GM19468 (cell line): ENCODE data around the gene ZDHHC11B.
"Not testable (repeated sequence)": the region's sequence is repeated elsewhere in the genome, so short reads cannot be mapped to it uniquely, and the experiment has no call there.

Experiments
- ATAC-seq: cut with Tn5 transposase; IDR thresholded peaks from one replicate; pipeline ENCODE4 v1.9.1; 2021; ENCODE audit warnings: mild to moderate bottlenecking, moderate library complexity, moderate number of reproducible peaks; ENCODE audit not compliant: unreplicated experiment; ENCODE audit errors: extremely low read depth

The ZDHHC11B gene

DNA sequence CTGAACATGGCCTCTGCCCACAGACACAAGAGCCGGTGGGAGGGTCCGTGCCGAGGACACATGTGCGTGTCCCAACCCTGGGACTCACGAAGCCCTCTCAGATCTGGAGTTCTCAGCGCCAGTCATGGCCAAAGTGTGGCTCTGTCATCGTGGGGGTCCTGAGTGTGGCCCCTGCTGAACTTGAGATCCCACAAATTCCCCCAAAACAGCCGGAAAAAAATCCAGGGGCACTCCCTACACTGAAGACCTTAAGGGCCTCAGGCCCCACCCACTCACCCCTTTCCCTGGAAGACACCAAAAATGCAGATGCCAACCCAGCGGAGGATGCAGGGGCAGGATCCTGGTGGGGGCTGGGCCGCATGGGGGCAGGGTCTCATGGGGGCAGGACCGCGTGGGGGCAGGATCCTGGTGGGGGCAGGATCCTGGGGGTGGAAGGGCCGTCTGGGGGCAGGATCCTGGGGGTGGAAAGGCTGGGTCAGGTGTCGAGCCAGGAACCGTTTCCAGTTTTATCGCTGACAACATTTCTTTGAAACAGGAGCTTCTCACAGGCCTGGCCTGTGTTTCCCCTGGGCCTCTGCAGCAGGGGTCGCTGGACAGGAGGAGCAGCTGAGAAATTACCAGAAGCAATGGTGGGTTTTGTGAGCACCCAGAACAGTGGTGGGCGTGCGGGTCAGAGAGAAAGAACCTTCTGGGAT is 13.3 kb downstream of the ZDHHC11B start:
- ATAC-seq: not testable (repeated sequence)

DNA sequence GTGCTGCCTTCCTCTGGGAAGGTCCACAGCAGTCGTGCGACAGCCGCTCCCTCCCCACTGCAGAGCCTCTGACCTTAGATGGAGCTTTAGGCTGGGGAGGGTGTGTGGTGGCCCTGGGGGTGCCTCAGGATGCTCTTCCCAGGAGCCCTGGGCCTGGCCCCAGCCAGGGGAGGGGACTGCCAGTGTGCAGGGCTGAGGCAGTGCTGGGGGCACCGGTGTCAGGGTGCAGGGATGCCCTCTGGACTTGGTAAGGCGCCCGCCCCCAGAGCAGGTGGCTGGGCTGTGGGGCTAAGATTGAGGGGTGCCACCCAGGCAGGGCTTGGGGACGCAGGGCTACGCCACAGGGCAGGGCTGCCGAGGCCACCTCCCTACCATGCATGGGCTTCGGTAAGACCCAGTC is 13.9 kb downstream of the ZDHHC11B start:
- not testable (repeated sequence) for ATAC-seq

DNA sequence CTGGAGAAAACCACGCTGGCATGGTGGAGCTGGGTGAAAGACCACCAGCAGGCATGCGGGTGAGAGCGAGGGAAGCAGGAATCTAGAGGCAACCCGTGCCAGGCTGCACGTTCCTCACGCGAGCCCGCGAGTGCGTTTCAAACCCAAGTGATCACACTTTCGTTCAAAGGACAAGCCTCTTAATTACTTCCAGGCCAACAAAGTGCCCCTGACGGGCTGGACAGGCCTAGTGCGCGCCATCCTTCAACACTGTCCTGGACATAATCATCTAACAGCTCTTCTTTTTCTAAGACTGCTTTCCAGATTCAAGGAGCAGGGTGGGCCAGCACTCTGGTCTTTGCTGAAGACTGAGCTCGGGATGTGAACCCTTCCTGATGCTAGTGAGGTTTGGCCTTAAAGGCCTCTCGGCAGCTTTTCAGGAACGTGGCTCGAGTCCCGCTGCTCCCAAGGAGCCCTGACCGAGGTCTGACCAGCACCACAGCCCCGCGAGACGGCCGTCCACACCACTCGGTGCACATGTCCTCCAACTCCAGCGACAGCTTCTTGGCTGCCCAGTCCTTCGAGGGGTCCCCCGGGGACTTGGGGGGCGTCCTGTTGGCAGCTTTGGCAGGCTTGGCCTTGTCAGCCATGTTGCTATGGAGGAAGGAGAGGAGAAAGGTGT is 14.9 kb downstream of the ZDHHC11B start:
- ATAC-seq: not testable (repeated sequence)

DNA sequence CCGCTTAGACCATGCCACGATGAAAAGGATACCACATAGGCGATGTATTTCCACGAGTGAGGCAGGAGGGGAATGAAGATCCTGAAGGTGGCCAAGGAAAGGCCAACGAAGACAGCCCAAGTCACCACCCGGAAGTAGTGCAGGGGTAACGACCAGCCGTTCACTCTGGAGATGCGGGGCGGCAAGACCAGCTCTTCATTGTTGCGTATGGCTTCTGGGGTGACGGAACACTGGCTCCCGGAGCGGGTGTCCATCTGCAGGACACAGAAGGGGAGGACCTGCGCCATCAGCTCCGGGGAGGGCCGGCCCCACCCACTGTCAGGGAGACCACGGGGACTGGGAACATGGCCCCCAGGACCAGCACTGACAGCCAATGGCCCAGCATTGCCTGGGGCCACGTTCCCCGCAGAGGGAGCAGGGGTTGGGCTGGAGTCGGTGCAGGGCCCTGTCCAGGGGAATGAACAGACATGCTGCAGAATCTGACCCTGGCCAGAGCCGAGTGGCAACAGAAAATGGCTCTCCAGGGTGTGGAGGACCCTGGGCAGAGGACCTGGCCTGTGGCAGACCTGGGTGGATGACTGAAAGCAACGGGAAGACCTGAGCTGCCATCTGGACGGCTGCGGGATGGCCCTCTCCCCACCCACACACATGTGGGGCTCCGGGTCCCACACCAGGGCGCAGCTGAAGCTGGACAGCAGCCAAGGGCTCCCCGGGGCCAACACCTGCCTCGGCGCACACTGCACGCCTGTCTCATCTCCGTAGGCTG is 17.7 kb downstream of the ZDHHC11B start:
- ATAC-seq: no peak

DNA sequence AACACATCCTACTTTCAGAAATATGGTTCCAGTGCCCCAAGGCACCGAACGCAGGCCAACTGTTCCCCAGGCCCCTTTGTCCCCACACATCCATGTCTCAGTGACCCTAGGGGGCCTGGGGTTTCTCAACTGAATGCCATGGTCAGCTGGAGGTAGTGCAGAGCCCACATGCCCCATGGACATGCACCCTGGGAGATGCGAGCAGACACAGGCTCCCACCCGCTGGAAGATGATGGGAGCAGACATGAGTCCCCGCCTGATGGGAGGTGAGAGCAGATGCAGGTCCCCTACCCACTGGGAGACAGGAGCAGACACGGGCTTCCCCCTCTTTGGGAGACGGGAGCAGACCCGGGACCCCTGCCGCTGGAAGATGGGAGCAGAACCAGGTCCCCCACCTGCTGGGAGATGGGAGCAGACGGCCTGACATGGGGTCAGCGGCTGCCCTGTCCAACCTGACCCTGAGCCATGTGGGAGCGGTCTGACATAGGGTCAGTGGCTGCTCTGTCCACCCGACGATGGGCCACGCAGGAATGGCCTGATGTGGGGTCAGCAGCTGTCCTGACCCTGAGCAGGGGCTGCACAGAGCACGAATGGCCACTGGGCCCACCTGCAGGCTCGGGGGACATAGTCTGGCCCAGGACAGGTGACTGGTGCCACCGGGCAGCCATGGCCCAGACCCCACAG is 18.4 kb downstream of the ZDHHC11B start:
- ATAC-seq: no peak

DNA sequence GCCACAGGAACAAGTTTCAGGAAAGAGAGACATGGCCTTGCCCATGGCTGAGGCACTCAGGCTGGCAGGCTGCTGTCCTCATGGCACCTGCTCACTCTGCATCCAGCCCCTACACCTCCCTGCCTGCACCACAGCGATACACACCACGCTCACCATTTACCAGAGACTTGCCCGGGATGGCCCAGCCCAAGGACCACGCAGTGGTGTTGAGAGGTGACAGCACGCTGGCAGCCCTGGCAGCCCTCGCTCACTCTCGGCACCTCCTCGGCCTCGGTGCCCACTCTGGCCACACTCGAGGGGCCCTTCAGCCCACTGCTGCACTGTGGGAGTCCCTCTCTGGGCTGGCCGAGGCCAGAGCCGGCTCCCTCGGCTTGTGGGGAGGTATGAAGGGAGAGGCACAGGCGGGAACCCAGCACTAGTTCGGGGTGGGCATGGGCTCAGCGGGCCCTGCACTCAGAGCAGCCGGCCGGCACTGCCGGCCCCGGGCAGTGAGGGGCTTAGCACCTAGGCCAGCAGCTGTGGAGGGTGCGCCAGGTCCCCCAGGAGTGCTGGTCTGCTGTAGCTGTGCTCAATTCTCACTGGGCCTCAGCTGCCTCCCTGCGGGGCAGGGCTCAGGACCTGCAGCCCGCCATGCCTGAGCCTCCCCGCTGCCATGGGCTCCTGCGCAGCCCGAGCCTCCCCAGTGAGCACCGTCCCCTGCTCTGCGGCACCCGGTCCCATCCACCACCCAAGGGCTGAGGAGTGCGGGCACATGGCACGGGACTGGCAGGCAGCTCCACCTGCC is 20.3 kb downstream of the ZDHHC11B start:
- ATAC-seq: no peak

DNA sequence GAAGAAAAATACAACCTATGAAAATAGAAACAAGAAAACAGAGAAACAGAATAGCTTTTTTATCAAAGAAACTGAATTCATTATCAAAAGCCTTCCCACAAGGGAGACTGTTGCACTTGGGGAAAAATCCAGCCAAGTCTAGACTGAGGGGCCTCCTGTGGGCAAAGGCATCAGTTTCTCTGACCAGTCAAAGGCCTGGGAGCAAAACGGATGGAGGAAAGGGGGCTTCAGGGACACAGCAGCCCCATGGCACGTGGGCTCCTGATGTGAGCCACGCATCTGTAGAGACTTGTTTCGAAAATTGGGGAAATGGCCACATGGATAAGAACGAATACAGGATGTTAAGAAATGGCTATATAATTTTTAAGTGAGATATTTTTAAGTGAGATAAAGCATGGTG is 21.1 kb downstream of the ZDHHC11B start:
- ATAC-seq: no peak

DNA sequence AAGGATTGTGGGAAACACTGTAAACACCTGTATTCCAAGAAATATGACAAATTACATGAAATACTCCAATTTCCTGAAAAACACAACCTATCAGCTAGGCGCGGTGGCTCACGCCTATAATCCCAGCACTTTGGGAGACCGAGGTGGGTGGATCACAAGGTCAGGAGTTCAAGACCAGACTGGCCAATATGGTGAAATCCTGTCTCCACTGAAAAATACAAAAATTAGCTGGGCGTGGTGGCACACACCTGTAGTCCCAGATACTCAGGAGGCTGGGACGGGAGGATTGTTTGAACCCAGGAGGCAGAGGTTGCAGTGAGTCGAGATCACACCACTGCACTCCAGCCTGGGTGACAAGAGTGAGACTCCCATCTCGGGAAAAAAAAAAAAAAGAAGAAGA is 21.5 kb downstream of the ZDHHC11B start:
- not testable (repeated sequence) for ATAC-seq

DNA sequence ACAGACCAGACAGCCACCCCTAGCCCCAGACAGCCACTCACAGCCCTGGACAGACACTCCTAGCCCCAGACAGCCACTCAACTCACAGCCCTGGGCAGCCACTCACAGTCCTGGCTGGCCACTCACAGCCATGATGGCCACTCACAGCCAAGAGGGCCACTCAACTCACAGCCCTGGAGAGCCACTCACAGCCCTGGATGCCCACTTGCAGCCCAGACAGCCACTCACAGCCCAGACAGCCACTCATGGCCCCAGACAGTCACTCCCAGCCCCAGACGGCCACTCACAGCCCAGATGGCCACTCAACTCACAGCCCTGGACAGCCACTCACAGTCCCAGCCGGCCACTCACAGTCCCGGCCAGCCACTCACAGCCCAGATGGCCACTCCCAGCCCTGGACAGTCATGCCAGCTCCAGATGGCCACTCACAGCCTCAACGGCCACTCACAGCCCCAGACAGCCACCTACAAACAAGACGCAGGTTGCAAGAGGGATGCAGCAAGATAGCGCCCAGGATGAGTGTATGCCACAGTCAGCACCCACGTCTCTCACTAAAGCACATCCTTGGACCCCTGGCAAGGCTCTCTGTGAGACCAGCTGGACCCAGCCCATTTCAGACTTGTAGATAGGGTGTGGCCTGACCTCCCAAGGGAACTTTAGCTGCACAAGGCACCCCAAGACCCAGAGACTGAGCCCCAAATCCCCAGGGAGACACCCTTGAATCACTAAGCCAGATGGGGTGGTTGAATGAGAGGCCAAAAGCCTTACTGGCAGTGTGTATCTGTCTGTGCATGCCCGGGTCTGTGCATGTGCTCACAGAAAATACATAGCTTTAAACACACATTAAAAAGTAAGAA is 22.4 kb downstream of the ZDHHC11B start:
- no peak for ATAC-seq

DNA sequence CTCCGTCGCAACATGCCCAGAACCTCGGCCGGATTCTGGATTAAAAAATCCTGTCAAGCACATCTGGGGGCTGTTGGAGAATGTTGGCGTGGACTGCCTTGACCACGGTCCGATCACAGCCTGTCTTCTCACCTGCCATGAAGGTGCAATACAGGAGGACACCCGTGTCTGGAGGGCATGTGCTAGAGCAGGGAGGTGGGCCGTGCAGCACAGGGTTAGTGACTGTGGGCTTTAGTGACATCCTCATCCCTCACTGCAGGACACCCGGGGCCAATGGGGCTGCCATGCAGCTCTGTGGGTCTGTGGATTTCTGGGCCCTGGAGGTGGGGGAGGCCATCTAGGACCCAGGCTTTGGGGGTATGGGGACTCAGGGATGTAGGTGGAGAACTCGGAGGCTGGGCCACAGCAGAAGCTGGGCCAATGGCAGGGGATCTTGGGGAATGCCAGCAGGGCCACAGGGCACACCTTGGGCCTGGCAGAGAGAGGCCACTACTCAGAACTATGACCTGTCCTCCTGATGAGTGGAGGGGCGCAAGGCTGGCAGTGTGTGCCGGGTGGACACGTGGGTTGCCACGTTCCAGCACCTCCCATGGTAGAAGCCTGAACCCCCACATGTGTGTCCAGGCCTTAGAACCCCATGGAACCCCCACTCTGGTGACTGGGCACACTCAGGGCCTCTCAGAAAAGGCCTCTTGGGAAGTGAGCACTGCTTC is 23.3 kb downstream of the ZDHHC11B start:
- ATAC-seq: no peak

DNA sequence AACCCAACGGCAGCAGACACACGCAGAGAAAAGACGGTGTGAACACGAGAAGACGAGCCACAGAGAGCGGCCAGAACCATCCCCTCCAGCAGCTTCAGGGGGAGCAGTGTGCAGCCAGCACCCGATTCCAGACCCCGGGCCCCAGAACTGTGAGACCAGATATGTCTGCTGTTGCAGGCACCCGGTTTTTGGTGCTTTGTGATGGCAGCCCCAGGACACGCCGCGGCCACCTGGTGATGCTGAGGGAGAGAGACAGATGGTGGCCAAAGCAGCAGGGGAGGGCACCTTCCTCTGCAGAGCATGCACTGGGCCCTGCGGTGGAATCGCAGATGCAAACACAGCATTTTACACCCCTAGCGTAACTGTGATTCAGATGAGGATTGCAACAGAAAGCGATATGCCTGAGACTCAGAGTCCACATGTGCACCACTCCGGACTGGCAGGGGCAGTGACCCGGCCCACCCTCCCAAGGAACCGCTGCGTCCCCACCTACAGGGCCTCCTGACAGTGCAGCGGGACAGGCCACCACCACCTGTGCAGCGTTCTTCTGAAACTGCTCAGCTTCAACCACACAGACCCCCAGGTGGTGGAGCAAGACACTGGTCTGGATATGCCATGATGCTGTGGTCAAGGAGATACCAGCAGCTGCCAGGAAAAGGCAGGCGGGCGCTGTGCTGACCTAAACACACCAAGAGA is 24.0 kb downstream of the ZDHHC11B start:
- ATAC-seq: no peak

DNA sequence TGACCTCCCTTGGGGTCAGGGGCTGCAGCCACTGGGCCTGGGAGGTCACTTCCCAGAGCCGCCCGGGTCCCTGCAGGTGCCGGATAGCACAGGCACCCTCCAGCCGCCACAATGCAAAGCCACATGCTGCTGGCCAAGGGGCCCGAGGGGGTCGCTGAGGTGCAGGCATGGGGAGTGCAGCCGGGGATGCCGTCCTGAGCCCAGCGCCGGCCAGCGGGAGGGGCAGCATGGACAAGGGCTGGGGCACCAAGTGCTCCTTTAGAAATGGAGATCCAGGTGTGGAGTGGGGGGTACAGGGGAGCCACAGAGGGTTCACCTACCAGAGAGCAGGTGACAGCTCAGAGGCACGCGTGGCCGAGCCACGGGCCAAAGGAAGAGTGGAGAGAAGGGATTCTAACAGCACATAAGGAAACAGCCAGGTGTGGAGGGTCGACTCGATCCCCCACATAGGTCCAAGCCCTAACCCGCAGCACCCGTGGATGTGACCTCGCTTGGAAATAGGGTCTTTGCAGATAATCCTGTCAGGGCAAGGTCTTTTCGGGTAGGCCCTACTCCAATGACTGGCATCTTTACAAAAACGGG is 24.7 kb downstream of the ZDHHC11B start:
- ATAC-seq: no peak

DNA sequence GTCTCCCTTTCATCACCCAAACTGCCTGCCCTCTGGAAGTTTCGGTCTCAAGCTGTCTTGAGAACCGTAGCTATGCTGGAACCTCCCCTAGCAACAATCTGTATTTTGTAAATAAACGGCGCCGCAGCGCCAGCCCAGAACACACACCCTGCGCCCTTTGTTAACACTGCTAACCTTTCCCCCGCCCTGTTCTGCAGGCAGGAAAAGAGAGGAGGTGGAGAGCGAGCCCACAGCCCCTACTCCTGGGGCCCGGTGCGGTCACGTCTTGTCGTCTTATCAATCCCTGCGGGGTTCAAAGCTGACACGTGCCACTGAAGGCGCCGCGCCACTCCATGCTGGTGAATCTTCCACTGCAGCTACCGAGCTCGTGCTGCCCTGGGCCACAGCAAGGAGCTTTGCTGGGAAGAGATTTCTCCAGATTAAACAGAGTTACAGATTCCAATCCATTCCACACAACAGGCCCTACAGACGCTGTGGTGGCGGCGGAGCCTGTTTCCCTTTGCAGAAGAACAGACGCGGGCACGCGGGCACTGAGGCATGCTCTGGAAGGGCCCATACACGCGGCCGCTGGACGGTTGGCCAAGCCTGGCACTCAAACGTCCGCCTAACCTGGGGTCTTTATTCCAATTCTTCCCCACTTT is 25.3 kb downstream of the ZDHHC11B start:
- no peak for ATAC-seq

DNA sequence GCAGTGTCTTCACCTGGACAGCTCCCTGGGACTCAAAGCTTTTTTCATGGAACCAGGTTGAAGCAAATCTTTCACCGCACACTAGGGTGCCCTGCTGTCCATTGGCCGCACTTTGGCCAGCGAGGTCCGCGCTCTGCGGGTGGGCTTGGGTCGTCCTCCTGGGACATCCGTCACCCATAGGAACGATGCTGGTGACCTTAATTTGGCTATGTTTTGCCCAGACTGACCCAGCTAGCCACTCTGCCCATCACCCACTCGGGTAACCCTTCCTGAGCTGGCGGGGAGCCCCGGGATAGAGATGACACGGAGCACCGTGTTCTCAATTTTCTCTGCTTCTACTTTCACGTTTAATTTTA is 25.9 kb downstream of the ZDHHC11B start:
- ATAC-seq: no peak

DNA sequence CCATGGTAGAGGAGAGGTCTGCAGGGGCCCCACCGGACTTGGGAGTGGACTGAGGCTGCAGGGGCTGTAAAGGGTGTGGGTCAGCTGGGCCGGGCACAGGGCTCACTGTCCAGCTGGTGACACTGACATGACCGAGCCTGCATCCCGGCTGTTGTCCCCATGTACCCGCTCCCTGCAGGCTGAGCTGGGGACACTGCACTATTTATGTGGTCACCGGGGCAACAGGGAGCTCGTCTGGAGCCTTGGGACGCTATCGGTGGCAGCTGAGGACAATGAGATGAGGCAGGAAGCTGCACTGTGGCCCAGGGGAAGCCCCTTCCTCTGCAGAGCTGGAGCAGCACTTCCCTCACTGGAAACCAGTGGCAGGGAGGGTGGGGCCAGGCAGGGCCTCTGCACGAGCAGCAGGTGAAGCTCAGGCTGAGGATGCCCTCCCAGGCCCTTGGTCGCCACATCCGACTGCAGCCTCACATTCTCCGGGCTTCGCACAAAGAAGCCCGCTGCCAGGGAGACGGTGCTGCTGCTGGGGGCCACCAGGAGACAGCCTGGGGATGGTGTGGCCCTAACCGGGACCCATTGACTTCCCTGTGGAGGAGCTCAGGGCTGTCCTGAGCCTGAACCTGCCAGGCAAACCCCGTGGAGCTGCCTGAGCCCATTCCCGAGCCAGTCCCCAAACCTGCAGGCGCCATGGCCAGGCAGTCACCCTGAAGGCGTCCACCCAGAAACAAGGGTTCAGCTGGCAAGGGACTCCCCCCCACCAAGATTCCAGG is 26.4 kb downstream of the ZDHHC11B start:
- no peak for ATAC-seq

DNA sequence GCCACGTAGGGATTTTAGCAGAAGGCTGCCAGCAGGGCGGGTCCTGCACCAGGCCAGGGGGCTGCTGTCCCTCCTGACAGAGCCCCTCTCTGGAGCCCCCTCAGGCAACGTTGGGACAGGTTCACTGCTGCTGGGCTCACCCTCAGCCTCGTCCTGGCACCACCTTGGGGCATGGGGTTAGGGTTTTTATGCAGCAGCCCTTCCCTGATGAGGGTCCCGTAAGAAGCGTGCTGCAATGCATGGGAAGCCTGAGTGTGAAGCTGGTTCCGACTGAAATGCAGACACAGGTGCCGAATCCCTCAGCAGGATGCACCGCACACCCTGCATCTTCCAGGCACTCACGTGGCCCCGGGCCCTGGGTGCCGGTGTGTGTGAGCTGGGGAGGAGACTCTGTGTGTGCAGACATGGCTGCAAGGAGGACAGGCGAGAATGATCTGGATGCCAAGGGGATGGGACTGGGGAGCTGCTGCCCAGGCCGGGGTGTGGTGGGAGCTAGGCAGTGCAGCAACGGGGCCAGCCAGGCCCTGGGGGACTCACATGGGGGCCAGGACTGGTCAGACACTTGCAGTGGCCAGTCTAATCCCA is 27.1 kb downstream of the ZDHHC11B start:
- no peak for ATAC-seq
